Measurements from ENCODE around the gene HAND2.
A peak's percentile ranks its signal among the peaks of the same experiment; 100 is the strongest.

Gene HAND2

GRCh38 chr4:173507471-173508385 is 22.3 kb downstream of the HAND2 start:
- H4K20me1 ChIP-seq (ENCODE audit: insufficient read depth, low read length, poor library complexity, severe bottlenecking) = no peaks in the 10 kb centered on the region
- no peaks in the 10 kb centered on the region for H3K4me1 ChIP-seq (ENCODE audit: insufficient read depth, low read length, poor library complexity, severe bottlenecking)
- no peak overlapping the region for H3K4me2 ChIP-seq (ENCODE audit: low read depth, low read length, poor library complexity, severe bottlenecking)
- H3F3A ChIP-seq (ENCODE audit: low read depth) = no peaks in the 10 kb centered on the region
- no peak overlapping the region for H3K4me3 ChIP-seq (ENCODE audit: low read length, poor library complexity, severe bottlenecking)
- TF ChIP-seq EZH2phosphoT487 (IDR thresholded peaks at IDR 0.05; ENCODE audit: borderline replicate concordance) = no peak
- no peak for TF ChIP-seq CTCF (conservative IDR thresholded peaks at IDR 0.05; ENCODE audit: low read length)
- no peaks in the 10 kb centered on the region for H3K9me3 ChIP-seq (ENCODE audit: insufficient read depth, low read depth, low read length)
- no peaks in the 10 kb centered on the region for H3K27me3 ChIP-seq (ENCODE audit: insufficient read depth, low read length, poor library complexity, severe bottlenecking)
- H2AFZ ChIP-seq (ENCODE audit: low read length) = no peak overlapping the region
- H3K36me3 ChIP-seq (ENCODE audit: insufficient read depth, low read length) = no peaks in the 10 kb centered on the region
- no peaks in the 10 kb centered on the region for H3K79me2 ChIP-seq (ENCODE audit: insufficient read depth, low read length)
- H3K9ac ChIP-seq (ENCODE audit: low read depth, low read length, poor library complexity, severe bottlenecking) = no peak overlapping the region
- H3K9me2 ChIP-seq (replicated peaks; ENCODE audit: low read depth, low read length) = no peaks in the 10 kb centered on the region

DNA sequence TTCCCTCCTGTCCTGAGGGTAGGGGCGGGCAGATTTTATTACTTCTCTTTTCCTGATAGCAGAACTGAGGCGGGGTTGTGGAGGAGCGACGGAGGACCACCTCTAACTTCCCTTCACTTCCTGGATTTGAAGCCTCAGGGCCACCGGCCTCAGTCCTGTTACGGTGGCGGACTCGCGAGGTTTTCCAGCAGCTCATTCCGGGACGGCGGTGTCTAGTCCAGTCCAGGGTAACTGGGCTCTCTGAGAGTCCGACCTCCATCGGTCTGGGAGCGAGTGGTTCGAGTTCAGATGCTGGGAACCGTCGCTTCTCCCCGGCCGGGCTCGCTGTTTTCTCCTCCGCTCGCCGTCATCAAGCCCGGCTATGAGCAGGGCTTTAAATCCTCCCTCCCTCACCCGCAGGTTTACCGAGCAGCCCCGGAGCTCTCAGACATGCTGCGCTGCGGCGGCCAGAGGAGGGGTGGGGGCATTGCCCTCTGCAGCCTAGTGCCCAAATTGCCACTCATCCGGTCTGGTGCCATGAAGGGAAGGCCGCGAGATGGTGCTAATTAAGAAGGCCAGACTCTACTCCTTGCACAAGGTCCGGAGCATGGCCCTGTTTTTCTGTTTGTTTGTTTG is 23.3 kb downstream of the HAND2 start:
- Histone ChIP-seq H3F3A (ENCODE audit: low read depth) (no peaks in the 10 kb centered on the region), H2AFZ (ENCODE audit: low read length) (peak overlapping the region; percentile 80; the same call in 1 of the 2 replicates), H3K79me2 (ENCODE audit: insufficient read depth, low read length) (no peaks in the 10 kb centered on the region), H3K27me3 (ENCODE audit: insufficient read depth, low read length, poor library complexity, severe bottlenecking) (no peaks in the 10 kb centered on the region), H4K20me1 (ENCODE audit: insufficient read depth, low read length, poor library complexity, severe bottlenecking) (no peaks in the 10 kb centered on the region), H3K9me3 (ENCODE audit: insufficient read depth, low read depth, low read length) (no peaks in the 10 kb centered on the region), H3K9me2 (replicated peaks; ENCODE audit: low read depth, low read length) (no peaks in the 10 kb centered on the region), H3K4me3 (ENCODE audit: low read length, poor library complexity, severe bottlenecking) (no peak overlapping the region), H3K4me1 (ENCODE audit: insufficient read depth, low read length, poor library complexity, severe bottlenecking) (no peaks in the 10 kb centered on the region), H3K9ac (ENCODE audit: low read depth, low read length, poor library complexity, severe bottlenecking) (no peak overlapping the region), H3K4me2 (ENCODE audit: low read depth, low read length, poor library complexity, severe bottlenecking) (no peak overlapping the region), H3K36me3 (ENCODE audit: insufficient read depth, low read length) (no peaks in the 10 kb centered on the region)
- TF ChIP-seq EZH2phosphoT487 (IDR thresholded peaks at IDR 0.05; ENCODE audit: borderline replicate concordance) (no peak), CTCF (conservative IDR thresholded peaks at IDR 0.05; ENCODE audit: low read length) (no peak)

GRCh38 chr4:173505924-173506518 is 24.0 kb downstream of the HAND2 start:
- Histone ChIP-seq H3K4me3 (ENCODE audit: low read length, poor library complexity, severe bottlenecking) (no peak overlapping the region), H3K79me2 (ENCODE audit: insufficient read depth, low read length) (no peaks in the 10 kb centered on the region), H3K9me3 (ENCODE audit: insufficient read depth, low read depth, low read length) (no peaks in the 10 kb centered on the region), H3K36me3 (ENCODE audit: insufficient read depth, low read length) (no peaks in the 10 kb centered on the region), H3K4me1 (ENCODE audit: insufficient read depth, low read length, poor library complexity, severe bottlenecking) (no peaks in the 10 kb centered on the region), H3F3A (ENCODE audit: low read depth) (no peaks in the 10 kb centered on the region), H3K9ac (ENCODE audit: low read depth, low read length, poor library complexity, severe bottlenecking) (no peak overlapping the region), H4K20me1 (ENCODE audit: insufficient read depth, low read length, poor library complexity, severe bottlenecking) (no peaks in the 10 kb centered on the region), H3K9me2 (replicated peaks; ENCODE audit: low read depth, low read length) (no peaks in the 10 kb centered on the region), H3K27me3 (ENCODE audit: insufficient read depth, low read length, poor library complexity, severe bottlenecking) (no peaks in the 10 kb centered on the region), H3K4me2 (ENCODE audit: low read depth, low read length, poor library complexity, severe bottlenecking) (no peak overlapping the region), H2AFZ (ENCODE audit: low read length) (peak overlapping the region; percentile 80)
- TF ChIP-seq CTCF (conservative IDR thresholded peaks at IDR 0.05; ENCODE audit: low read length) (peak; percentile 90), EZH2phosphoT487 (IDR thresholded peaks at IDR 0.05; ENCODE audit: borderline replicate concordance) (no peak)

All from Loucy (cell line).